GM23338 (cell line): Measurements from ENCODE around the gene SOWAHA.

Experiments used
- CREB1 ChIP-seq: fragments of 250-450 bp; sonication (Bioruptor Pico); IDR thresholded peaks from 2 replicates; pipeline ENCODE4 v1.5.0; 2020; ENCODE audit warnings: low read depth, mild to moderate bottlenecking, moderate library complexity
- CTCF ChIP-seq, 2 experiments: fragments of 200-600 bp in 1 of 2; sonication (generic) in 1 of 2; conservative IDR thresholded peaks; 2 replicates each; pipeline versions ENCODE4 v1.5.1 to v1.6.1; 2016 to 2017; ENCODE audit warnings: antibody characterized with exemption in 2 of 2, low read depth in 2 of 2, mild to moderate bottlenecking in 2 of 2, moderate library complexity in 1 of 2
- EZH2 ChIP-seq: fragments of 200-600 bp; sonication (generic); IDR thresholded peaks from one replicate; pipeline ENCODE4 v1.8.0; 2017; ENCODE audit warnings: antibody characterized with exemption, mild to moderate bottlenecking, low read depth; ENCODE audit not compliant: unreplicated experiment
- EZH2phosphoT487 ChIP-seq: fragments of 200-600 bp; sonication (generic); IDR thresholded peaks from one replicate; pipeline ENCODE4 v1.8.1; 2018; ENCODE audit warnings: antibody characterized with exemption; ENCODE audit not compliant: unreplicated experiment
- POLR2AphosphoS5 ChIP-seq: IDR thresholded peaks from 2 replicates; pipeline ENCODE4 v1.6.1; 2016; ENCODE audit warnings: antibody characterized with exemption, low read depth
- REST ChIP-seq: IDR thresholded peaks from one replicate; pipeline ENCODE4 v1.6.1; 2018; ENCODE audit warnings: antibody characterized with exemption; ENCODE audit not compliant: unreplicated experiment
- STAT1 ChIP-seq: IDR thresholded peaks from one replicate; pipeline ENCODE4 v1.6.1; 2016; ENCODE audit warnings: antibody characterized with exemption; ENCODE audit not compliant: unreplicated experiment
- ZNF331 ChIP-seq: fragments of 250-450 bp; sonication (Bioruptor Pico); IDR thresholded peaks from 2 replicates; pipeline ENCODE4 v1.5.0; 2020; ENCODE audit warnings: low read depth, mild to moderate bottlenecking, moderate library complexity

- no peak for TF ChIP-seq POLR2AphosphoS5
- no peak for TF ChIP-seq REST
- peak; percentile 45 for TF ChIP-seq EZH2phosphoT487
- no peak for TF ChIP-seq EZH2
- TF ChIP-seq CTCF (conservative IDR thresholded peaks at IDR 0.05; ENCODE audit: low read depth in 2 of 2) = peak in 1 of 2 experiments; percentile 37; a peak in 1 of 4 replicates
- TF ChIP-seq CREB1 (CRISPR knock-in tag) = no peak
- no peak for TF ChIP-seq STAT1
- TF ChIP-seq ZNF331 (CRISPR knock-in tag) = no peak
These were observed 1.6 kb downstream of the SOWAHA start for GRCh38 chr5:132814503-132815294.
